Endothelial cell of umbilical vein (primary cell): Measurements from ENCODE around the gene RBKS. TPM values are rescaled to one million over a fixed set of nuclear protein-coding genes. Genes with fewer than 3 reads are reported as not detected.

Experiments
- BruUV-seq: library from RNA; stranded (reverse); fragments of 400-500 nt; replicated peaks from 2 replicates; lab custom pipeline; 2021; lab: Mats Ljungman, UMichigan
- CTCF ChIA-PET: fragments of 300-600, 350-600 bp; sonication (Branson Sonifier 250); formaldehyde crosslinking; loops from one replicate; lab custom pipeline; 2021; ENCODE audit warnings: antibody characterized with exemption, inconsistent platforms; lab: Charles Lee
- POLR2A ChIA-PET: fragments of 300-600, 350-600 bp; sonication (Branson Sonifier 250); formaldehyde crosslinking; loops from one replicate; lab custom pipeline; 2021; ENCODE audit warnings: antibody characterized with exemption, inconsistent platforms; lab: Charles Lee
- DNase-seq: peaks from one replicate; pipeline ENCODE4 v3.0.0-alpha.2; 2011; ENCODE audit warnings: low read depth, low spot score
- FAIRE-seq: peaks from 2 replicates; lab custom pipeline; 2011; peaks lifted over from hg19 to GRCh38; lab: Jason Lieb, UNC
- H2AFZ ChIP-seq: 2 replicates; pipeline ENCODE4 v1.6.0; 2012; ENCODE audit warnings: low read depth, low read length, control low read depth, inconsistent platforms
- H3K27ac ChIP-seq: 2 replicates; pipeline ENCODE4 v1.5.1; 2011; ENCODE audit warnings: low read depth, mild to moderate bottlenecking, control low read depth, low read length, moderate library complexity; ENCODE audit not compliant: insufficient read depth
- H3K27me3 ChIP-seq, 2 experiments: 2 replicates each; pipeline versions ENCODE4 v1.6.0 to v1.6.1; 2011; ENCODE audit warnings: low read length in 2 of 2, mixed read lengths in 1 of 2; ENCODE audit not compliant: control insufficient read depth in 2 of 2, insufficient read depth in 2 of 2
- H3K36me3 ChIP-seq, 2 experiments: 2 replicates in 1 of 2; 3 replicates in 1 of 2; pipeline ENCODE4 v1.5.1; 2011; ENCODE audit warnings: low read length in 2 of 2, mild to moderate bottlenecking in 1 of 2, moderate library complexity in 1 of 2; ENCODE audit not compliant: control insufficient read depth in 2 of 2, insufficient read depth in 2 of 2; ENCODE audit errors: extremely low read depth in 1 of 2
- H3K4me1 ChIP-seq: 3 replicates; pipeline ENCODE4 v1.5.1; 2011; ENCODE audit warnings: mild to moderate bottlenecking, low read length; ENCODE audit not compliant: control insufficient read depth, insufficient read depth; ENCODE audit errors: extremely low read depth
- H3K4me2 ChIP-seq: 2 replicates; pipeline ENCODE4 v1.6.1; 2011; ENCODE audit warnings: low read length, control low read depth, mixed read lengths; ENCODE audit not compliant: insufficient read depth
- H3K4me3 ChIP-seq, 3 experiments: fragments of 200-600 bp in 1 of 3; sonication (generic), shearing (Covaris generic) in 1 of 3; replicated peaks in 1 of 3; 2 replicates each; pipeline ENCODE4 v1.5.1; 2011 to 2016; ENCODE audit warnings: control low read depth in 3 of 3, low read length in 3 of 3, mild to moderate bottlenecking in 2 of 3, inconsistent platforms in 1 of 3, low read depth in 1 of 3, moderate library complexity in 1 of 3; ENCODE audit not compliant: insufficient read depth in 1 of 3
- H3K79me2 ChIP-seq: 2 replicates; pipeline ENCODE4 v1.6.0; 2012; ENCODE audit warnings: low read length, inconsistent platforms; ENCODE audit not compliant: control insufficient read depth, insufficient read depth
- H3K9ac ChIP-seq: replicated peaks from 2 replicates; pipeline ENCODE3; 2011; ENCODE audit warnings: low read length, control low read depth; ENCODE audit not compliant: insufficient read depth; ENCODE audit errors: extremely low read depth
- H3K9me1 ChIP-seq: replicated peaks from 3 replicates; pipeline ENCODE4 v1.6.0; 2011; ENCODE audit warnings: mild to moderate bottlenecking, low read length; ENCODE audit not compliant: control insufficient read depth, insufficient read depth; ENCODE audit errors: extremely low read depth
- H3K9me3 ChIP-seq: replicated peaks from 2 replicates; pipeline ENCODE4 v1.5.1; 2012; ENCODE audit warnings: low read length, inconsistent platforms; ENCODE audit not compliant: control insufficient read depth, insufficient read depth
- H4K20me1 ChIP-seq: replicated peaks from 2 replicates; pipeline ENCODE3; 2011; ENCODE audit warnings: mild to moderate bottlenecking, low read length; ENCODE audit not compliant: control insufficient read depth, insufficient read depth; ENCODE audit errors: extremely low read depth
- CTCF ChIP-seq, 2 donors: IDR thresholded peaks; 1 replicate in 1 of 2; 2 replicates in 1 of 2; pipeline ENCODE4 v1.5.1; 2011; ENCODE audit warnings: low read length in 2 of 2, mild to moderate bottlenecking in 2 of 2, moderate library complexity in 2 of 2, control low read depth in 1 of 2, inconsistent platforms in 1 of 2, low read depth in 1 of 2; ENCODE audit not compliant: insufficient read depth in 1 of 2; ENCODE audit errors: extremely low read depth in 1 of 2
- EZH2 ChIP-seq: IDR thresholded peaks from 2 replicates; pipeline ENCODE4 v1.6.1; 2012; ENCODE audit warnings: borderline replicate concordance, low read depth, mild to moderate bottlenecking, moderate library complexity, low read length, inconsistent platforms; ENCODE audit not compliant: severe bottlenecking
- FOS ChIP-seq: IDR thresholded peaks from 2 replicates; pipeline ENCODE4 v1.6.1; 2011; ENCODE audit warnings: mild to moderate bottlenecking, low read length, moderate library complexity, borderline replicate concordance; ENCODE audit not compliant: insufficient read depth
- GATA2 ChIP-seq: IDR thresholded peaks from 2 replicates; pipeline ENCODE4 v1.7.0; 2011; ENCODE audit warnings: low read depth, mild to moderate bottlenecking, moderate library complexity, mixed read lengths, low read length; ENCODE audit not compliant: insufficient read length, insufficient read depth
- JUN ChIP-seq: IDR thresholded peaks from 2 replicates; pipeline ENCODE4 v1.6.1; 2011; ENCODE audit warnings: borderline replicate concordance, low read depth; ENCODE audit not compliant: insufficient read length, insufficient read depth
- MAX ChIP-seq: IDR thresholded peaks from 2 replicates; pipeline ENCODE4 v1.6.1; 2011; ENCODE audit not compliant: insufficient read depth, insufficient read length
- MYC ChIP-seq: IDR thresholded peaks from one replicate; pipeline ENCODE4 v1.6.1; 2011; ENCODE audit warnings: mild to moderate bottlenecking, low read depth, low read length
- POLR2A ChIP-seq: IDR thresholded peaks from 2 replicates; pipeline ENCODE4 v1.6.1; 2012; ENCODE audit warnings: low read depth, mild to moderate bottlenecking, control low read depth, low read length
- POLR2AphosphoS5 ChIP-seq: IDR thresholded peaks from 2 replicates; pipeline ENCODE4 v1.6.1; 2012; ENCODE audit warnings: low read depth, mild to moderate bottlenecking, control low read depth, low read length, moderate library complexity; ENCODE audit not compliant: insufficient read depth
- dilution Hi-C: fragments of 300-500 bp; cut with MboI; formaldehyde crosslinking; loops from one replicate; pipeline ENCODE4 v1.15.0; 2019; ENCODE audit warnings: low sequenced_read_pairs; ENCODE audit not compliant: extremely low pct_ligation_motif_present
- intact Hi-C: fragments of 100-400 bp; cut with micrococcal nuclease; formaldehyde crosslinking; loops from one replicate; pipeline ENCODE4 v1.10.0; 2022
- polyA plus RNA-seq, 4 experiments: library from polyadenylated mRNA; depleted of rRNA in 3 of 4; stranded (reverse) in 3 of 4; unstranded in 1 of 4; fragments of >200 nt; gene quantifications; 2 replicates each; pipeline versions ENCODE4 v1.2.1 to v1.2.3, GENCODE V29; 2011 to 2012; ENCODE audit warnings: missing spikeins in 1 of 4
- total RNA-seq: library from RNA; stranded (reverse); gene quantifications from 2 replicates; pipeline ENCODE4 v1.2.3, GENCODE V29; 2021

RBKS gene
- total and polyA plus RNA-seq, 2 donors (not counting 3 experiments of a cell fraction or from before 2014, with no cell fraction given): 0.64 to 1.8 TPM

GRCh38 chr2:27804146-27804545 lies 86.0 kb downstream of the RBKS start:
- H4K20me1 ChIP-seq: no peaks in the 10 kb centered on the region
- H3K4me2 ChIP-seq: no peak overlapping the region
- ChIA-PET CTCF (no interaction called here), POLR2A (interaction anchor here (0.6 kb wide), 1 partner anchor 372 kb away, joined by 4 read pairs; no protein-coding TSS in a partner anchor)
- no peaks in the 10 kb centered on the region for H3K79me2 ChIP-seq
- H2AFZ ChIP-seq: no peak overlapping the region
- no peaks in the 10 kb centered on the region for H3K9me1 ChIP-seq
- dilution Hi-C loops: no loop called here
- BruUV-seq: no TSS peak
- no peaks in the 10 kb centered on the region for H3K27me3 ChIP-seq
- TF ChIP-seq POLR2AphosphoS5 (no peak), JUN (no peak), CTCF (IDR thresholded peaks at IDR 0.05; ENCODE audit: extremely low read depth in 1 of 2, insufficient read depth in 1 of 2, low read depth in 1 of 2, low read length in 2 of 2) (no peak), MAX (no peak), MYC (no peak), FOS (no peak), GATA2 (no peak), POLR2A (no peak), EZH2 (no peak)
- no peaks in the 10 kb centered on the region for H3K36me3 ChIP-seq
- no peak for FAIRE-seq
- no peak for DNase-seq
- H3K27ac ChIP-seq: no peak overlapping the region
- H3K9ac ChIP-seq: no peak overlapping the region
- intact Hi-C loops: no loop called here
- no peaks in the 10 kb centered on the region for H3K9me3 ChIP-seq
- no peak overlapping the region for H3K4me3 ChIP-seq
- peaks cover 17% of the 10 kb centered on the region for H3K4me1 ChIP-seq
